HG03520 (cell line): Measurements from ENCODE around the gene NR4A3.
"Not testable (repeated sequence)": the region's sequence is repeated elsewhere in the genome, so short reads cannot be mapped to it uniquely, and the experiment has no call there.

Experiments
- ATAC-seq: cut with Tn5 transposase; IDR thresholded peaks from one replicate; pipeline ENCODE4 v1.9.1; 2021; ENCODE audit warnings: mild to moderate bottlenecking, moderate library complexity; ENCODE audit not compliant: unreplicated experiment

NR4A3 gene

DNA sequence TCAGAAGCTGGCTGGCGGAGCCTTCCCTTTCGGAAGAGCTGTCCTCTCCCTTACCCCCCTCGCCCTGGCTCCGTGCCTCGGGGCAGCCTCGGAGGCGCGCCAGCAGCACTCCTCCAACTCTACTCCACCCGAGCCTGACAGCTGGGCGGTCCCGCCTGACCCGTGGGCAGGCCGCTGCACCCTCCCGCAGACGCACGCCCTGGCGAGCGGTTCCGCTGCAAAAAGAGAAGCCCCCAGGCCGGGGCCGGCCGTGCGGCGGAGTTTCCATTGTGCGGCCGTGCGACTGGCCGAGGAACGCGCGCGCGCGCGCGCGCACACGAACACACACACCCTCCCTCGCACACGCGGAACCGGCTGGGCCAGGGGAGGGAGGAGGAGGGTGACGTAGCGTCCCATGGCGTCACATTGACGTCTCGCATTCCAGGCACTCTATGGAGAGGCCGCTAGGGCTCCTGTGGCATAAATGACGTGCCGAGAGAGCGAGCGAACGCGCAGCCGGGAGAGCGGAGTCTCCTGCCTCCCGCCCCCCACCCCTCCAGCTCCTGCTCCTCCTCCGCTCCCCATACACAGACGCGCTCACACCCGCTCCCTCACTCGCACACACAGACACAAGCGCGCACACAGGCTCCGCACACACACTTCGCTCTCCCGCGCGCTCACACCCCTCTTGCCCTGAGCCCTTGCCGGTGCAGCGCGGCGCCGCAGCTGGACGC, at the start of gene NR4A3:
TSS of gene NR4A3 (plus strand) at position 490 of the 713 bp plus-strand sequence. CDS start 6,158 bp downstream, outside the sequence.
- peak; percentile 31 for ATAC-seq

DNA sequence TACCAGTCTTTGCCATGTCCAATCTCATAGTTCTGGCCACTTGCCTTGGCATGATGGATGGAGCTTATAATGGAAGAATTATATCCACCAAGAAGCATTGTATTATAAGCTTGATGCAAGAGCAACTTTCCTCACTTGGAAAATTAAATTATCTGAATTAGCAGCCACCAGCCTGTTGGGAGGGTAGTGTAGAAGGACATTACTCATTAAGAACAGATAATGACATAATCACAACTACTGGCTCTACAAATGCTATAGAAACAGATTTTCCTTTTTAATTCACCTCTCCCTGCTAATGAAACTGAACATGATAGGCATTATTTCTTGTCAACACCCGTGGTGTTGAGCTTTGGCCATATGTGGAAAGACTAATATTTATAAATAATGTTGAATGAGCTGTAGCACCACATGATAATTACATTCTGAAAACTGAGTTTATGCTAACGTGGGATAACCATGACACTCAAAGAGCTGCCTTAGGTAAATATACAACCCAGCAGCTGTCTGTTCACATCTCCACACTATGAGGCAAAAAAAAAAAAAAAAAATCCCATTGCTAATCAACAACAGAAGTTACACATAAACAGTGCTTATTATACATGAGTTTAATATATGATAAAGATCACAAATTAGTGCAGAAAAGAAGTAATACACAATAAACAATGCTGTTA, 48.1 kb upstream of the NR4A3 start:
- ATAC-seq: no peak

- no peak for ATAC-seq
Measured at GRCh38 chr9:99778308-99778707, 43.4 kb upstream of the NR4A3 start.

GRCh38 chr9:99778836-99779235, 42.8 kb upstream of the NR4A3 start:
- ATAC-seq: no peak

GRCh38 chr9:99779277-99779676, 42.4 kb upstream of the NR4A3 start:
- ATAC-seq: no peak

GRCh38 chr9:99782349-99782748, 39.3 kb upstream of the NR4A3 start:
- not testable (repeated sequence) for ATAC-seq

GRCh38 chr9:99782962-99783718, 38.5 kb upstream of the NR4A3 start:
- no peak for ATAC-seq

- ATAC-seq: no peak
Measured at GRCh38 chr9:99783799-99784198, 37.9 kb upstream of the NR4A3 start.

- no peak for ATAC-seq
Measured at GRCh38 chr9:99785010-99785590, 36.6 kb upstream of the NR4A3 start.

GRCh38 chr9:99787556-99787955, 34.1 kb upstream of the NR4A3 start:
- ATAC-seq: no peak

DNA sequence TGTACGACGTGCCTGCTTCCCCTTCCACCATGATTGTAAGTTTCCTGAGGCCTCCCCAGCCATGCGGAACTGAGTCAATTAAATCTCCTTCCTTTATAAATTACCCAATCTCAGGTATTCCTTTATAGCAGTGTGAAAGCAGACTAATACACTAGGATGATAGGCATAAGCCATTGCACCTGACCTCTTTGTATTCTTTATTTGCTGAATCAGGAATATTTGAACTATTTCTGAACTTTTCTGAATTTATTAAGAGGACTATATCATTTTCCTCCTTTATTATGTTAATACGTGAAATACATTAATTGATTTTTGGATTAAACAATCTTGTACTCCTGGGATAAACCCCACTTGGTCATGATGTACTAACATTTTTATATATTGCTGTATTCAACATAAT, 28.2 kb upstream of the NR4A3 start:
- ATAC-seq: no peak

DNA sequence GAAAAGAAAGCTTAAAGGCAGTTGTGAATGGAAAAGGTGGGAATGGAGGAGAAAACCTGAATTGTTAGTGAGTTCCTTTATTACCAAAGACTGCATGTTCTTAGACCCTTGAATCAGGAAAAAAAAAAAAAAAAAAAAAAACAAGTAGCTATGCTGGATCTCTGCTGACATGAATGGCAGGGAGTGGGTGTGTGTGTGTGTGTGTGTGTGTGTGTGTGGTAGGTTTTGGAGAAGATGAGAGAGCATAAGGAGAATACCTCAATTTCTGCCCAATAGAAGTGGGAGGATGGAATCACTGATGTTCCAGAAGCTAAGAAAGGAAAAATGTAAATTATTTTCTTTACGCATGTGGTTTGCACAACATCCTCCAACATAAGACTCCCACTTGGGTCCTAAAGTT, 25.5 kb upstream of the NR4A3 start:
- ATAC-seq: no peak

- no peak for ATAC-seq
Measured at GRCh38 chr9:99801775-99802174, 19.9 kb upstream of the NR4A3 start.

DNA sequence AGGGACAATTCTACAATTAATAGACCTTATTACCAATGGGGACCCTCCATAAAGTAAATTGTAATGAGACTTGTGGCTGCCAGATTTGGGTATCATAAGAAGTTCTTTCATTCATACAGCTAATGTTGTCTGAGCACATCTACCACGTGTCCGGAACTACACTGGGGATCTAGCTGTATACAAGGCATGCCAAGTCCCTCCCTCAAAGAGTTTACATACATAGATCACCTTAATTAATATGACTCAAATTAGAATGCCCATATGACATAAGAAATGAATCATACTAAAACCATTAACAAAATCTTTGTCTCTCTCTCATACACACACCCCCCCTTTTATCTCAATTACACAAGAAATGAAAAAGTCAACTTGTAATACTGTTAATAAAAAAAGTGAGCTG, 18.0 kb upstream of the NR4A3 start:
- ATAC-seq: no peak

GRCh38 chr9:99807276-99807852, 14.3 kb upstream of the NR4A3 start:
- ATAC-seq: no peak

DNA sequence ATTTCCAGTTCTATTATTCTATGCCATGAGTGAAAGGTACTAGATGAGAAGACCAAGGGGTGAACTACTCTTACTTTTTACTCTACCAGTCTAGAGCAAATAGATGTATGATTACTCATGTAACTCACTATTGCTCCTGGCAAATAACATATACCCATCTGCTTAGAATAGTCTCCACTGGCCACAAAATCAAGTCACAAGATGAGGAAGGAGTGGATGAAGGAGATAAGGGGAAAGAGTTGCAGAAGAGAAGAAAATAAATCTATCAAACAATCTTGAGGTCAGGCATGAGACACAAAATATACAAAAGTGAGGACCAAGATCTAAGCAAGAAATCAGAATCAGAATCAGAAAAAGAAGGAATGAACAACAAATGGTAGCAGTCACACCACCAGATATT, 13.7 kb upstream of the NR4A3 start:
- no peak for ATAC-seq

- ATAC-seq: no peak
Measured at GRCh38 chr9:99808454-99808853, 13.2 kb upstream of the NR4A3 start.

GRCh38 chr9:99809586-99810319, 11.9 kb upstream of the NR4A3 start:
- ATAC-seq: no peak

DNA sequence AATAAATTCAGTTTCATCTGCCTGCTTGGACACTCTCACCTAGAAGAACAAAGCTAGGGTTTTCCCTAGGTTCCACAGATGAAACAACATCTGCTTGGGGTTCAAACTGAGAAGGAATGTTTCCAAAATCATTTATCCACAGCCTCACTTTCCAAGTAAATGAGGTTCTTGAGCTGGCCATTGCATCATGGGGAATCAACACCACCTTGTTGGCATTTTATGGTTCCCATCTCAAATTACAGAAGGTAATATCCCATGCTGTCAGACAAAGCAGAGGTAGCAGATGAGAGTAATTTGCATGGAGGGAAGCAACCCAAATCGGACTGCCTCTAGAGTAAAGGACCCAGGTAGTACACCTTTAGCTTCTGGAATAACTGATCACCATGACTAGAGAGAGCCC, 10.5 kb upstream of the NR4A3 start:
- ATAC-seq: no peak

- no peak for ATAC-seq
Measured at GRCh38 chr9:99811598-99812383, 9.9 kb upstream of the NR4A3 start.
